KOPT-K1 (cell line): ENCODE data around the gene UMODL1.

Source experiments
- H3K27ac ChIP-seq: fragments of 200-600 bp; sonication (generic); 2 replicates; pipeline ENCODE4 v1.5.1; 2016; ENCODE audit warnings: antibody characterized with exemption, mild to moderate bottlenecking, low read depth, low read length; ENCODE audit not compliant: poor library complexity, severe bottlenecking
- H3K36me3 ChIP-seq: fragments of 200-600 bp; sonication (generic); 2 replicates; pipeline ENCODE4 v1.5.1; 2017; ENCODE audit warnings: antibody characterized with exemption, mild to moderate bottlenecking, low read length, moderate library complexity; ENCODE audit not compliant: insufficient read depth
- H3K9me3 ChIP-seq: fragments of 200-600 bp; sonication (generic); 2 replicates; pipeline ENCODE4 v1.5.1; 2017; ENCODE audit warnings: antibody characterized with exemption, low read length, mild to moderate bottlenecking; ENCODE audit not compliant: insufficient read depth, poor library complexity, severe bottlenecking

UMODL1 gene

DNA sequence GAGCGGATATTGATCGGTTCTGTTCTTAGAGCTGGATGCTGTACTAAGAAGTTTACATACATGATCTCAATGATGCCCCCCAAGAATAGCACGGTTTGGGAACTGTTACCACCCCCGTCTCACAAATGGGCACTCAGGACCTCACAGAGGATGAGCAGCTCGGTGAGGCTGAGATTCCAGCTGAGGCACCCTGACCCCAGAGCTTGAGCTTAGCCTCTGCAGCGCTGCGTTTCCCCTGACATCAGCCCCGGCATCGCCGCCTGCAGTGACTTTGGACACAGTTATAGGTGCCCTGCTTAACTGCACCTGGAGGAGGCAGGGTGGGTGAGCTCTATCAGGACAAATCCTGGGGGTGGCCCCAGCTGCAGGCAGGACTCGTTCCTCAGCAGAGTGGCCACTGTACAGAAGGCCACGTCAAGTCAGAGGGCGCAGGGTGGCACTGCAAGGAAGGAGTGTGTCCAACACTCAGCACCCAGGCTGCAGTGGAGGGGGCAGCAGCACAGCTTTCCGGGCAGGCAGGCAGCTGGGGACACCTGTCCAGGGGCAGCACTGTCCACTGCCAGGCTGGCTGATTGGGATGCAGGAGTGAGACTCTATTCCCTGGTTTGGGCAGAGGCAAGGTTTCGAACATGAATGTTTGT lies 82.0 kb downstream of the UMODL1 start:
- H3K27ac ChIP-seq, result peak overlapping the region; percentile 48
- no peaks in the 10 kb centered on the region for H3K9me3 ChIP-seq
- no peaks in the 10 kb centered on the region for H3K36me3 ChIP-seq

DNA sequence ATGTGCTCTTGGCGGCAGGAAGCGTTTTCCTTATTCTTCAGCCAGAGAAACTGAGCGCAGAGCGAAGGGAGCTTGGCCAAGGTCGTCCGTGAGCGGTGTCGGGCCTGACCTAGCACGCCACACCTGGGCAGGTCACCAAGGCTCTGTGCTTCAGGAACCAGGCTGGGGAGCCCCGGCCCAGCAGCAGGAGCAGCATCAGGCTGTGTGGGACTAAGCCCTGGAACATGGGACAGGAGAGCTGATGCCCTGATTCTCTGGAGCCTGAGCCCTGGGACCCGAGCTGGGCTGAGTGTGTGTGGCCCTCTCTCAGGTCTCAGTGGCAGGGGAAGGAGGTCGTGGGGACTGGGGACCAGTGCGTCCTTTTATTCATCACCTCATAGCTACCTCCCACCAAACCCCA lies 82.6 kb downstream of the UMODL1 start:
- Histone ChIP-seq H3K9me3 (no peaks in the 10 kb centered on the region), H3K36me3 (no peaks in the 10 kb centered on the region), H3K27ac (peak overlapping the region; percentile 48)

DNA sequence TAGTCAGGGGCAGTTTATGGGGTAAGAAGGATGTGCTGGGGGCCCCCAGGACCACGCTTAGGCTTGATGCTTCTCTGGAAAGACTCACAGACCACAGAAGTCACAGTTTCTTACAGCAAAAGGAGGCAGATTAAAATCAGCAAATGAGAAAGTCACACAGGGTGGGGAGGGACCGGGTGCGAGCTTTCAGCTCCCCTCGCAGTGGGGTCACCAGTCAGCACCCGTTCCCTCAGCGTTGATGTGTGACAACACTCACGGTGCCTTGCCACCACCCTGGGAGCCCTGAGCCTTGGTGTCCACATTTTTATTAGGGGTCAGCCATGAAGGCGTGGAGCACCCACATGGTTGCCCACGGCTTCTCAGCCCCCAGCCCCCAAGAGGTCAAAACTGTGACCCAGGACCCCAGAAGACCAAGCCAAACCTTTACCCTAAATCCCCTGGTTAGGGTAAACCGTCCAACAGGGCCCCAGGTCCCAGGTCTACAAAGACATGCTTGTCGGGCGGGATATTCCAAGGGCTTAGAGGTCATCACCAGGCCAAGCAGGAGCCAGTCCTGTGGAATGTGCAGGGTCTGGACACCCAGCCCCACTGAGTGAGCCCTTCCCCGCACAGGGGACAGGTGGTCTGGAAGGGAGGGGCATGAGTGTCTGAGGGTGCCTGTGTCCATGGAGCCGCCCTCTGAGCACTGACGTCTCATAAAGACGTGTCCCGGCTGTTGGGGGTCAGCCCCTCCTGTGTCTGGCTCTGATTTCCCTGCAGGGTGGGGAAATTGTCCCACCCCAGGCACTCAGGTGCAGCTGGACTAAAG lies 83.3 kb downstream of the UMODL1 start:
- Histone ChIP-seq H3K9me3 (no peaks in the 10 kb centered on the region), H3K27ac (peak overlapping the region; percentile 48), H3K36me3 (no peaks in the 10 kb centered on the region)

DNA sequence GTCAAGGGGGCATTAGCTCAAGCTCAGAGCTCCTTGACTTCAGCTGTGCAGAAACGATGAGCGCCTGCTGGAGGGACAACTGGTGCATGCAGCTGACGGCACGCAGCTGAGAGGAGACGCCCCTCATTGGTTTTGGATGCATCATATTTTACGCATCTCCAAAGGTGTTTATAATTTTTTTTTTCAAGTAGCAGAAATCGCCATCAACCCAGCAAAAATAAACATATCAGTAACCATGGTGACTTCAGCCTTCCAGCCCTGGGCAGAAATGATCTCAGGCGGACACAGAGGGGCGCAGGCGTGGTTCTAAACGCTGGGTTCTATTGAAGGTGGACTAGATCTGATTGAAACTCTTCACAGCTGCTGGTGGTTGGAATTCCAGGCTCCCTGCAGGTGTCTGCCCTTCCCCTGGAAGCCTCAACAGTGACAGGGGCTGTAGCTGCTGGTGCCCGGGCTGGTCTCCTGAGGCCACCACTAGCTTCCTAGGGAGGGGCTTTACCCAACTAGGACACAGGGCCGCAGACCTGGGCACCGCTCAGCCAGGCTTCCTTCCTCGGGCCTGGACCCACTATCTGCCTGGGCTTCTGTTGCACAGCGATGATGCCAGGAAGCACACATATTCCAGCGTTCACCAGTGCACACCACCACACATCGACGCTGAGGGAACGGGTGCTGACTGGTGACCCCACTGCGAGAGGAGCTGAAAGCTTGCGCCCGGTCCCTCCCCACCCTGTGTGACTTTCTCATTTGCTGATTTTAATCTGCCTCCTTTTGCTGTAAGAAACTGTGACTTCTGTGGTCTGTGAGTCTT lies 84.1 kb downstream of the UMODL1 start:
- no peaks in the 10 kb centered on the region for H3K9me3 ChIP-seq
- no peaks in the 10 kb centered on the region for H3K36me3 ChIP-seq
- no peak overlapping the region for H3K27ac ChIP-seq

GRCh38 chr21:42156690-42157605 lies 85.8 kb downstream of the UMODL1 start:
- Histone ChIP-seq H3K9me3 (no peaks in the 10 kb centered on the region), H3K27ac (no peak overlapping the region)

GRCh38 chr21:42157606-42158310 lies 86.6 kb downstream of the UMODL1 start:
- no peak overlapping the region for H3K27ac ChIP-seq
- no peaks in the 10 kb centered on the region for H3K9me3 ChIP-seq
- no peaks in the 10 kb centered on the region for H3K36me3 ChIP-seq

More at GRCh38 chr21:42156690-42157605, 85.8 kb downstream of the UMODL1 start:
- no peaks in the 10 kb centered on the region for H3K36me3 ChIP-seq

DNA sequence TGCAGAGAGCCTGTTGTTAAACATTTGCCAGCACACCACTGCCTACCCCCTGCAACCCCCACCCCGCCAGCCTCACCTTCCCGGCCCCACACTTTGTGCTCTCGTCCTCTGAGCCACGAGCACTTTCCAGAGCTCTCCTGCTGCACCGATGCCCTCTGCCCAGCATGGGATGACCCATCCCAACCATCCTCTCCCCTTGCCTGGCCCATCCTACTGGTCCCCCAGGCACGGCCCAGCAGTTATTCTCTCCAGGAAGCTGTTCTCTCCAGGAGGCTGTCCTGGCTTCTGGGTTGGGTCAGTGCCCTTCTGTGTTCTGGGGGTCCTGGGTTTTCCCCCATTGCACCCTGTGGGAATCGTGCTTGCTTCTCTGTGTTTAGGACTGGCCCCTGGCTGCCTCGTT lies 87.7 kb downstream of the UMODL1 start:
- H3K36me3 ChIP-seq, result no peaks in the 10 kb centered on the region
- no peak overlapping the region for H3K27ac ChIP-seq
- H3K9me3 ChIP-seq, result no peaks in the 10 kb centered on the region

- Histone ChIP-seq H3K27ac (peak overlapping the region; percentile 80), H3K9me3 (no peaks in the 10 kb centered on the region), H3K36me3 (no peaks in the 10 kb centered on the region)
Observed at GRCh38 chr21:42159560-42160110, 88.5 kb downstream of the UMODL1 start.

DNA sequence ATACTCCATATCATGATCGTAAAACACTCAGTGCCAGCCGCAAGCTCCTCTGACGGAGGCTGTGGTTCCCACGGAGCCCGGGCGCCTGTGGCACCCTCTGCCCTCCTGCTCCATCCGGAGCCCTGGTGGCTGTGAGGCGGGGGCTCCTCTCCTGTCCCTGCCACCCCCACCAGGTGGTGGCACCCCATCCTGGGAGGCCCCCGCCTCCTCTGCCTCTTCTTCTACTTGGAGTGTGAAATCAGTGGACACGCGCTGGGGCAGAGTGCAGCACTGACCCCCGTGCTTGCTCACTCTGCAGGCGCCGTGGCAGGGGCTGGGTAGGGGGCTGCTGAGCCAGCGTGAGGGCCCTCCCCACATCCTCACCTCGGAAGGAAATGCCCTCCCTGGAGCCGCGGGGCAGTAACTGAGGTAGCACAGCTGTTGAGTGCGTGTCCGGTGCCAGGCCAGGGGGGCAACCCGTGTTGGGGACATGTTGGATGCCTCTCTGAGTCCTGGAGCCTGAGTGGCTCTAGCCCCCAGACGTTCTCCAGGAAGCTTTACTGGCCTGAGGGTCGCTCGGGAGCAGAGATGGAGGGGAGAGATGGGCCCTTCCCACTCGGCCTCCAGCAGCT lies 89.1 kb downstream of the UMODL1 start:
- Histone ChIP-seq H3K36me3 (no peaks in the 10 kb centered on the region), H3K27ac (peak overlapping the region; percentile 80), H3K9me3 (no peaks in the 10 kb centered on the region)

DNA sequence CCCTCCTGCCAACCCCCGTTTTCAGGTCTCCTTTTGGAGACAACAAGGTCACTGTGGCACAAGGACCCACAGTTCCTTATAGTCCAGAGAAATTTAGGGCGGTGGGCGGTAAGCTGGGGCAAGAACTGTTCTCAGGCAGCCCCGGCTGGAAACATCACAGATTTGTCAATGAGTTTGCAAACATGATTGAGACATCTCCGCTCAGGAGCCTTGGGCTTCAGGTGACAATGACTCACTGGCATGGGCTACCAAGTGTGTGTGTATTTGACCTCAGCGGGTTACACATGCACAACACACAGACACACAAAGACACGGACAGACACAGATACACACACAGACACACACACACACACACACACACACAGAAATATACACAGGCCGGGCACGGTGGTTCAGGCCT lies 89.6 kb downstream of the UMODL1 start:
- Histone ChIP-seq H3K36me3 (no peaks in the 10 kb centered on the region), H3K9me3 (no peaks in the 10 kb centered on the region), H3K27ac (peak overlapping the region; percentile 80)

GRCh38 chr21:42161401-42161955 lies 90.4 kb downstream of the UMODL1 start:
- H3K27ac ChIP-seq, result peak overlapping the region; percentile 80
- H3K9me3 ChIP-seq, result no peaks in the 10 kb centered on the region
- H3K36me3 ChIP-seq, result no peaks in the 10 kb centered on the region

- Histone ChIP-seq H3K27ac (peak overlapping the region; percentile 80), H3K9me3 (no peaks in the 10 kb centered on the region), H3K36me3 (no peaks in the 10 kb centered on the region)
Observed at GRCh38 chr21:42161956-42162681, 91.0 kb downstream of the UMODL1 start.
